SIG-M5 treated with dmso at 0.1 percent for 504 hours (cell line): ENCODE results near the gene PPP1R17.

Experiments
- DNase-seq: peaks from one replicate; lab custom pipeline; 2025; ENCODE audit not compliant: unreplicated experiment; lab: John Stamatoyannopoulos, UW

Gene PPP1R17

GRCh38 chr7:31687024-31687748 is at the start of gene PPP1R17:
PPP1R17 (plus strand) TSS chr7:31687215; CDS start chr7:31692442, 5,227 bp downstream.
- DNase-seq = no peak

- DNase-seq = peak; percentile 55
Measured at GRCh38 chr7:31640381-31640780, 46.6 kb upstream of the PPP1R17 start.

- DNase-seq = no peak
Measured at GRCh38 chr7:31642681-31643115, 44.3 kb upstream of the PPP1R17 start.

- DNase-seq = no peak
Measured at GRCh38 chr7:31646942-31647341, 40.1 kb upstream of the PPP1R17 start.

GRCh38 chr7:31647511-31647910 is 39.5 kb upstream of the PPP1R17 start:
- DNase-seq = peak; percentile 9

- no peak for DNase-seq
Measured at GRCh38 chr7:31648288-31648687, 38.7 kb upstream of the PPP1R17 start.

GRCh38 chr7:31648880-31649279 is 38.1 kb upstream of the PPP1R17 start:
- no peak for DNase-seq

GRCh38 chr7:31651234-31652062 is 35.6 kb upstream of the PPP1R17 start:
- DNase-seq = no peak

GRCh38 chr7:31652063-31652326 is 35.0 kb upstream of the PPP1R17 start:
- no peak for DNase-seq

GRCh38 chr7:31663072-31663471 is 23.9 kb upstream of the PPP1R17 start:
- DNase-seq = peak; percentile 7

GRCh38 chr7:31664890-31665289 is 22.1 kb upstream of the PPP1R17 start:
- DNase-seq = peak; percentile 71

- DNase-seq = no peak
Measured at GRCh38 chr7:31665546-31665945, 21.5 kb upstream of the PPP1R17 start.

- no peak for DNase-seq
Measured at GRCh38 chr7:31669461-31669860, 17.6 kb upstream of the PPP1R17 start.

- DNase-seq = no peak
Measured at GRCh38 chr7:31679574-31680305, 7.3 kb upstream of the PPP1R17 start.

GRCh38 chr7:31683445-31684225 is 3.4 kb upstream of the PPP1R17 start:
- DNase-seq = no peak

GRCh38 chr7:31688372-31688771 is 1.4 kb downstream of the PPP1R17 start:
- DNase-seq = peak; percentile 89

GRCh38 chr7:31688996-31689395 is 2.0 kb downstream of the PPP1R17 start:
- DNase-seq = no peak

GRCh38 chr7:31690935-31691334 is 3.9 kb downstream of the PPP1R17 start:
- DNase-seq = no peak

- no peak for DNase-seq
Measured at GRCh38 chr7:31692451-31692850, 5.4 kb downstream of the PPP1R17 start.

- DNase-seq = no peak
Measured at GRCh38 chr7:31692871-31693270, 5.9 kb downstream of the PPP1R17 start.
